Left forelimb (tissue), 1 donor: Measurements from ENCODE around the gene C19orf81.
A peak's percentile ranks its signal among the peaks of the same experiment; 100 is the strongest.
"Not testable (repeated sequence)": the region's sequence is repeated elsewhere in the genome, so short reads cannot be mapped to it uniquely, and the experiment has no call there.

Source experiments
- DNase-seq: peaks from one replicate; pipeline ENCODE4 v3.0.0-alpha.2; 2018; ENCODE audit warnings: low spot score

The C19orf81 gene

DNA sequence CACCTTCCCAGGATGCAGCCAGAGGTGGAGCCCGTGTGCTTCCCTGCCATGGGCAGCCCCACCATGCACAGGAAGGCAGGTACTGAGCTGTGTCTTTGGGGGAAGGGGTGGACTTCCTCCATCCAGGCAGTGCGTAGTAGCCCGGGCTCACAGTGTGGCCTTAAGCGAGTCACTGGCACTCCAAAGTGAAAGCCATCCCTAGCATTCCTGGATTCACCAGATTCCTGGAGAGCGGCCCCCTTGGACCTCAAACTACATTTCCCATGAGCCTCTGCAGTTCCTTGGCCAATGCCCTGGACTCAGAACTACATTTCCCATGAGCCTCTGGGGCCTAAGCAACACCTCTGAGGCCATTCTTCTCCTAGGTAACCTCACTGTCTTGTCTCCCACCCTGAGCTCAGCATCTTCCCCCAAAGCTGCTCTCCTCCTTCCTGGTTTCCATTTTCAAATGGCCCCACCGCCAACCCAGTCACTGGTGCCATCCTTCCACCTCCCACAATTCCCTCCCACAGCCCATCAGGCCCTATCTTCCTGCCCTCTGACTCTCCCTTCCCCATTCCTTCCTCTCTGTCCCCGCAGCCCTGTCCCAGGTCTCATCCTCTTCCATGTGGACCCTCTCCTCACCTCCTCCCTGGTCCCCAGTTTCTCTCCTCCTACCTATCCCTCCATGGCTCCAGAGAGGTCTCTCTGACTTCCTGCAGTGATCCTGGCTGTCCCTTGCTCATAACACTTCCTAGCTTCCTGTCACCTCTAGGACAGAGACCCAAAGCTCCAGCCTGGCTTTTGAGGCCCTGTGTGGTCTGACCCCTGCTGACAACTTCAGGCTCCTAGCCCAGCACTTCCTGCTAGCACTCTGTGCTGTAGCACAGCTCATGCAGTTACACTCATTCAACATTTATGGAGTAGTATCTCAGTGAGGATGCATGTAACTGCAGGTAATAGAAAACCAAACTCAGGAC, at the start of gene C19orf81:
Gene C19orf81 (plus strand): TSS at position 13 of the 959 bp plus-strand sequence. CDS start 0 bp downstream, at position 13.
- DNase-seq: no peak

DNA sequence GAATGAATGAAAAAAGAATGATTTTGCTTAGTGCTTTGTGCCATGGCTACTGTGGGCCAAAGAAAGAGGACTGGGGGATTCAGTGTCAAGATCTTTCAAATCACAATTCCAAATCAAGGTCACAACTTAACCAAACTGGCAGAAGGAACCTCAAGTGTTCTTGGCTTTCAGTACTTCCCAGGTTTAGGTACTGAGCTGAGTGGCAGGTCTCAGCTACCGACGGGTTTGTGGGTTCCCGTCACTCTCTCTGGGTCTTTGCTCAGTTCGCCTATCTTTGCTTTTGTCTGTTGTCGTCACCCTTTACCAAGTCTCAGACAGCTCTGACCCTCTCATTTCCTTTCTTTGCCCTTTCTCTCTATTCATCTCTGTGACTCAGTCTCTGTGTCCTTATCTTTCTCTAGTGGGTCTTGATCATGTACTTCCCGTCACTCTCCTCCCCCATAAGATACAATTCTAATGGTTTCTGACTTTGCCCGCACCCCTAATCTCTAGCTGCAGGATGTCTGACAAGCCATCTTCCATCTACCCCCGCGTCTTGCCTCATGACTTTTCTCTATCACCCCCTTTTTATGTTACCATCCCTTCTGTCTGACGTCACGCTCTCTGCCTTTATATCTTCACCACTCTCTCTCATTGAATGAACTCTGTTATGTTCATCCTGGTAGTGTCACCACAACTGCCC, 47.7 kb upstream of the C19orf81 start:
- no peak for DNase-seq

DNA sequence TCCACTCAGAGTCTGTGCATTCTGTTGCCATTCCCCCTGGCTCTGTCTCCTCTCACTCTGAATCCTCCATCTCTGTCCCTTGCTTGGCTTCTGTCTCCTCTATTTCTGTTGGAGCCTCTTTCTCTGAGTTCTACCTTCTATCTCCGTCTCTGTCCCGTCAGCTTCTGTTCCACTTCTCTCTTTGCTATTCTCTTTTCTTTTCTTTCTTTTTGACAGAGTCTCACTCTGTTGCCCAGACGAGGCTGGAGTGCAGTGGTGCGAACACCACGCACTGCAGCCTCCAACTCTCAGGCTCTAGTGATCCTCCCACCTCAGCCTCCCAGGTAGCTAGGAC, 47.2 kb upstream of the C19orf81 start:
- no peak for DNase-seq

DNA sequence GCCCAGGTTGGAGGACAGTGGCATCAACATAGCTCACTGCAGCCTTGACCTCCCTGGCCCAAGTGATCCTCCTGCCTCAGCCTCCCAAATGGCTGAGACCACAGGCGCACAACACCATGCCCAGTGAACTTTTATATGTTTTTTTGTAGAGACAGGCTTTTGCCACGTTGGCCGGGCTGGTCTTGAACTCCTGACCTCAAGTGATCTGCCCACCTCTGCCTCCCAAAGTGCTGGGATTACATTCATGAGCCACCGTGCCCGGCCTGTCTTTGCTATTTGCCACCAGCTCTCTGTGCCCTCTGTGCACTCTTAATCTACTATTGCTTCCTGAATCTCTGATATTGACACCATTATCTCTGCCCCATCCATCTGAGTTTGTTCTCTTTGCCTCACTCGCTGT, 46.7 kb upstream of the C19orf81 start:
- no peak for DNase-seq

DNA sequence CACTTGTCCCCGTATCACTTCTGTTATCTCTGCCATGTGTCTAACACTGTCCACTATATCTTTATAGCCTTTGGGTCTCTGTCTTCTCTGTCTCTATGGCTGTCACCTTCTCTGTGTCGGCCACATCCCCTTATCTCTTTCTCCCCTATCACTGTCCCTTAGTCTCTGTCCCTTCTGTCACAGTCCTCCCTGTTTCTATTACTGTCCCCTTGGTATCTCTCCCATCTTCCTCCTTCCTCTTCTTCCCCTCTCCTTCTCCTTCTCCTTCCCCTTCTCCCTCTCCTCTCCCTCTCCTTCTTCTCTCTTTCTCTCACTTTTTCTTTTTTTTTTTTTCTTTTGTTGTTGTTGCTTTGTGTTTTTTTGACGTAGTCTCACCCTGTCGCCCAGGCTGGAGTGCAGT, 46.3 kb upstream of the C19orf81 start:
- no peak for DNase-seq

DNA sequence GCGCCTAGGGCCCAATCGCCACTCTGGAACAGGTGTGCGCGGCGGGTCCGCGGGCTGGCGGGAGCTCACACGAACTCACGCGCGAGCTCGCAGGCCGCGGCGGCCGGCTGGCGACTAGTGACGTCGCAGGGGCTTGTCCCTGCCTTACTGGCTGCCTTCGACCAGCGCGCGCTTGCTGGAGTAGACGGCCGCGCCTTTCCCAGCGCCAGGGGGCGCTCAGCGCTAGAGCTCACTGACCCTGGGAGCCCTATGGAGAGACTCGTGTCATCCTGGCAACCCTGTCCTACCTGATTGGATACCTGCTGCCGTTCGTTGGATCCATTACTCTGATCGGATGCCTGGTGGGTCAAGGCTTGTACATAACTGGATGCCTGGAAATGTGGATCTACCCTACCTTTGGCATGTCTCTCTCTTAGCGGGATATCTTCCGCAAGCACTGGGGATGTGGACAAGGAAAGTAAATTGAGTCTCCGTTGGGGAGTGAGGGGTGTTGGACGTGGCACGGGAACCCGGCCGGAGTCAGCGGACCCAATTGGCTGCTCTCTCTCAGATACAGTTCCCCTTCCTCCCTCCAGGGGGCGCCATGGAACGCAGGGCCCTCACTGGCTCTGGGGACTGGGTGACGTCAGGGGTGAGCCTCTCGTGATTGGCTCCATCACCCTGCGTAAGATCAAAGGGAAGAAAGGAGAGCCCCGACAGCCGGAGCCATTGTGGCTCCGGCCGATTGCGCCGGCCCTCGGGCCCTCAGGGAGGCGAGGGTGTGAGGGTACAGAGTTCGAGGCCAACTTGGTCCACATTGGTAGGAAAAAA, 44.8 kb upstream of the C19orf81 start:
- DNase-seq: not testable (repeated sequence)

DNA sequence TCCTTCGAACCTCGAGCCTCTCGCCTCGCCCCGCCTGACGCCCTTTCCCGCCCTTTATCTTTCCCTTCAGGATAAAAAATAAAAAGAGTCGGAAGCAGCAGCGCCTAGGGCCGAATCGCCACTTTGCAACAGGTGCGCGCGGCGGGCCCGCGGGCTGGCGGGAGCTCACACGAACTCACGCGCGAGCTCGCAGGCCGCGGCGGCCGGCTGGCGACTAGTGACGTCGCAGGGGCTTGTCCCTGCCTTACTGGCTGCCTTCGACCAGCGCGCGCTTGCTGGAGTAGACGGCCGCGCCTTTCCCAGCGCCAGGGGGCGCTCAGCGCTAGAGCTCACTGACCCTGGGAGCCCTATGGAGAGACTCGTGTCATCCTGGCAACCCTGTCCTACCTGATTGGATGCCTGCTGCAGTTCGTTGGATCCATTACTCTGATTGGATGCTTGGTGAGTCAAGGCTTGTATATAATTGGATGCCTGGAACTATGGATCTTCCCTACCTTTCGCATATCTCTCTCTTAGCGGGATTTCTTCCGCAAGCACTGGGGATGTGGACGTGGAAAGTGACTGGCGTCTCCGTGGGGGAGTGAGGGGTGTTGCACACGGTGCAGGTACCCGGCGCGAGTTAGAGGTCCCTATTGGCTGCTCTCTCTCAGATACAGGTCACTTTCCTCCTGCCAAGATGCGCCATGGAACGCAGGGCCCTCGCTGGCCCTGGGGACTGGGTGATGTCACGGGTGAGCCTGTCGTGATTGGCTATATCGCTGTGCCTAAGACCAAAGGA, 43.0 kb upstream of the C19orf81 start:
- DNase-seq: not testable (repeated sequence)

DNA sequence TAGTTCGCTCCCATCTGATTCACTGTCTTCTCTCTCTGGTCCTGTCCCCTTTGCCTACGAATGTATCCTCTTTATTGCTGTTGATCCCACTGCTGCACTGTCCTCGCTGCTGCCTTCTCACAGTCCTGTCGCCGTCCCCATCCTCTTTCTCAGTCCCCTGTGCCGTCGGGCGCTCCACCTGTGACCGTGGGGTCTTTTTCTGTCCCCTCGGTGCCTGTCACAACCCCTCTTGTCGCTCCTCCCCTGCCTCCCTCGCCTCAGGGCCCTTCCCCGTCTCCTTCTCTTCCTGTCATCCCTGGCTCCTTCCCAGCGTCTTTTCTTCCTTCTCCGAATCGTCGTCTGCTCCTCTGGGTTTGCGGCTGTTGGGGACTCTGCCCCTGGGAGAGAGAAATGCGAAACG, 41.9 kb upstream of the C19orf81 start:
- DNase-seq: no peak

DNA sequence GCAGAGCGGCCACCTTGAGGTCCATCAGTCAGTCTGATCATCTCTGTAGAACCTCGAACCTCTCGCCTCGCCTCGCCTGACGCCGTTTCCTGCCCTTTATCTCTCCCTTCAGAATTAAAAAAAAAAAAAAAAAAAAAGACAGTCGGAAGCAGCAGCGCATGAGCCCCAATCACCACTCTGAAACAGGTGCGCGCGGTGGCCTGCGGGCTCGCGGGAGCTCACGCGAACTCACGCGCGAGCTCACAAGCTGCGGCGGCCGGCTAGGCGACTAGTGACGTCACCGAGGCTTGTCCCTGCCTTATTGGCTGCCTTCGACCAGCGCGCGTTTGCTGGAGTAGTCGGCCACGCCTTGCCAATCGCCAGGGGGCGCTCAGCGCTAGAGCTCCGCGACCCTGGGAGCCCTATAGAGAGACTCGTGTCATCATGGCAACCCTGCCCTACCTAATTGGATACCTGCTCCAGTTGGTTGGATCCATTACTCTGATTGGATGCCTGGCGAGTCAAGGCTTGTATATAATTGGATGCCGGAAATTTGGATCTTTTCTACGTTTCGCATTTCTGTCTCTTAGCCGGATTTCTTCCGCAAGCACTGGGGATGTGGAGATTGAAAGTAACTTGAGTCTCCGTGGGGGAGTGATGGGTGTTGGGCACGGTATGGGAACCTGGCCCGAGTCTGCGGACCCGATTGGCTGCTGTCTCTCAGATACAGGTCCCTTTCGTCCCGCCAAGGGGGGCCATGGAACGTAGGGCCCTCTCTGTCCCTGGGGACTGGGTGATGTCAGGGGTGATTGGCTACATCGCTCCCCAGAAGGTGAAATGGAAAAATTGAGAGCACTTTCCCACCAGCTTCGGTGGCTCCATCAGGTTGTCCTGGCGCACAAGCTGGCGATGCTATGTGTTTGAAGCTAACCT, 41.1 kb upstream of the C19orf81 start:
- peak; percentile 77 for DNase-seq

DNA sequence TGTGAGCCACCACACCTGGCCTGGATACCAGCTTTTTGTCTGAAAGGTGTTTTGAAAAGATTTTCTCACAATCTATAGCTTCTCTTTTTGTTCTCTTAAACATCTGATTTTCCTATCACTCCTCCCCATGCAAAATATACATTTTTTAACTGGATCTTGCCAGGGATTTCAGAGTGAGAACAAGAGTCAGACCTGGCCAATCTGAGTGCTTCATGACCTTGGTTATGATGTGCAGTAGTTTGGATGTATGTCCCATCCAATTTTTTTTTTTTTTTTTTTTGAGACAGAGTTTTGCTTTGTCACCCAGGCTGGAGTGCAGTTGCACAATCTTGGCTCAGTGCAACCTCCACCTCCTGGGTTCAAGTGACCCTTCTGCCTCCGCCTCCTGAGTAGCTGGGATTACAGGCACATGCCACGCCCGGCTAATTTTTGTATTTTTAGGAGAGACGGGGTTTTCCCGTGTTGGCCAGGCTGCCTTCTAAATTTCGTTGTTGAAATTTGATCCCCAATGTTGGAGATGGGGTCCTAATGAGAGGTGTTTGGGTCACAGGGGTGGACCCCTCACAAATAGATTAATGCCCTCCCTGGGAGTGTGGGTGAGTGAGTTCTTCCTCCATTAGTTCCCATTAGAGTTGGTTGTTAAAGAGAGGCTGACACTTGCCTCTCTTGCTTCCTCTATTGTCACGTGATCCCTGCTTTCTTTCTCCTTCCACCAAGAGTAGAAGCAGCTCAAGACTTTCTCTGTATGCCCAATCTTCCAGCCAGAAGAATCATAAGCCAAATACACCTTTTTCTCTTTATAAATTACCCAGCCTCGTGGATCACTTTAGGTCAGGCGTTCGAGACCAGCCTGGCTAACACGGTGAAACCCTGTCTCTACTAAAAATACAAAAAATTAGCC, 36.5 kb upstream of the C19orf81 start:
- DNase-seq: not testable (repeated sequence)

DNA sequence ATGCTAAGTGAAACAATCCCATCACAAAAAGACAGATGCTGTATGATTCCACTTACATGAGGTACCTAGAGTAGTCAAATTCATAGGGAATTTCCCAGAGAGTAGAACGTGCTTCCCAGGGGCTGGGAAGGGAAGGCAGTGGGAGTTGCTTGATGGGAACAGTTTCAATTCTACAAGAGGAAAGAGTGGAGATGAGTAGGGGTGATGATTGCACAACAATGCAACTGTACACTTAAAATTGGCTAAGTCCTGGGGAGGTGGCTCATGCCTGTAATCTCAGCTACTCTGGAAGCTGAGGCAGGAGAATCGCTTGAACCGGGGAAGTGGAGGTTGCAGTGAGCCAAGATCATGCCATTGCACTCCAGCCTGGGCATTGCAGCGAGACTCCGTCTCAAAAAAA, 30.9 kb upstream of the C19orf81 start:
- DNase-seq: not testable (repeated sequence)

DNA sequence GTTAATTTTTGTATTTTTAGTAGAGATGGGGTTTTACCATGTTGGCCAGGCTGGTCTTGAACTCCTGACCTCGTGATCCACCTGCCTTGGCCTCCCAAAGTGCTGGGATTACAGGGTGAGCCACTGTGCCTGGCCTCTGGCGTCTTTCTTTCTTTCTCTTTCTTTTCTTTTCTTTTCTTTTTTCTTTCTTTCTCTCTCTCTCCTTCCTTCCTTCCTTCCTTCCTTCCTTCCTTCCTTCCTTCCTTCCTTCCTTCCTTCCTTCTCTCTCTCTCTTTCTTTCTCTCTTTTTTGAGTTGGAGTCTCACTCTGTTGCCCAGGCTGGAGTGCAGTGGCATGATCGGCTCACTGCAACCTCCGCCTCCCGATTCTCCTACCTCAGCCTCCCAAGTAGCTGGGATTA, 30.1 kb upstream of the C19orf81 start:
- not testable (repeated sequence) for DNase-seq

DNA sequence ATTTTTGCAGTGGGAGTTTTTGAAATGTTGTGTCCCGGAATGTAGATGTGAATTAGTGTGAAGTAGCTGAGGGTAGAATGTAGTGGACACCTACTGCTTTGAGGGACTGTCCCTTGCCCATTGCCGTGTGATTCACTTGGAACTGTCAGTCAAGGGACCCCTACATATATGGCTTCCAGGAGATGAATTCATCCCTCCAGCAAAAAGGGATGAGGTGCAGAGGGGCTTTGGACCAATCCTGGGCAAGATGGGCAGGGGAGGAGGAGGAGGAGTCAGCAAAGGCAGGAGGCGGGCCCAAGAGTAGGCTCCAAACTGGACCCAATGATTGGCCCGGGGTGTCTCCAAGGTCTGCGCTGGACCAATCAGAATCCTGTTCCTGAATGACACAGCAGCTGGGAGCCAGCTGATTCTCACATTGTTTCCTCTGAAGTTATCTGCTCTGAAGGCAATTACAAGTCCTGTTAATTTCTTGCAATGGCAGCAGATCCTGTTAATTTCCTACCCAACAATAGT, 28.8 kb upstream of the C19orf81 start:
- DNase-seq: not testable (repeated sequence)

DNA sequence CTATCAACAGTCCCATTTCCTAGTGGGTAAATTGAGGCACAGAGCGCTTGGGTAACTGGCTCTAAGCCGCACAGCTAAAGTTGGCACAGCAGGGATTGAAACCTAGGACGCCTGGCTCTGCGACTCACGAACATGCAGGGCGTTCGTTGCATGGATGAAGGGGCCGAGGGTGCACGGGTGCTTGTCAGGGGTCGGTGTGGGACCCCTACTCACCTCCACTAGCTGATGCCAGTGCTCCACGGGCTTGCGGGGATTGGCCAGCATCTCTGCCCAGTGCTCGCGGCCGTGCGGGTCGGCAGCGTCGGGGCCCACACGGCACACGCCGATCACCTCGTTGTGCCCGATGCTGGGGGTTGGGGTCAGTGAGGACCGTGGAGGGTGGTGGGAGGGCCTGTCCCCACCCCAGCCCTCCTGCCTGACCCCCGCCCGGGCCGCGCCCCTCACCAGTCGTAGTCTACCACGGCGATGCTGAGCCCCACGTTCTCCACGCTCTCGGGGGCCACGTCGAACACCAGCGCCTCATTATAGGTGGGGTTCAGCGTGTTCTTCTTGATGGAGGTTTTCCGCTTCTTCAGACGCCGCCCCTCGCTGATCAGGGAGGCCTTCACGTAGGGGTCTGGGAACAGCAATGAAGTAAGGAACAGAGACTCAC, 24.2 kb upstream of the C19orf81 start:
- no peak for DNase-seq

DNA sequence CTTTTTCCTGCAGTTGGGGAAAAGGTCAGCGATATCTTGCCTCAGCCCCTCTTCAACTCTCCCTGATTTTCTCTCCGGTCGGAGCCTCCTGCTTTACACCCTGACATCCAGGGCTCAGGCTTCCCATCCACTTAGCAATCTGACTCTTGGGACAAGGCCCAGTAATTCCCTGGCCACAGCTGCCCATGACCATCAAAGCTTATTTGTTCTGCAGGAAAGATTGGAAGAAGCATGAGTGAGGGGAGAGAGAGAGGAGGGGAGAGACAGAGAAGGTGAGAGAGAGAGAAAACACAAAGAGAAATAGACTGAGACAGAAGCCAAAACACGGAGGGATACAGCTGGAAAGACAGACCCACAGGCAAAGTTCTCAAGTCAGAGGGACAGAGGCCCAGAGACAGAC, 23.2 kb upstream of the C19orf81 start:
- no peak for DNase-seq

DNA sequence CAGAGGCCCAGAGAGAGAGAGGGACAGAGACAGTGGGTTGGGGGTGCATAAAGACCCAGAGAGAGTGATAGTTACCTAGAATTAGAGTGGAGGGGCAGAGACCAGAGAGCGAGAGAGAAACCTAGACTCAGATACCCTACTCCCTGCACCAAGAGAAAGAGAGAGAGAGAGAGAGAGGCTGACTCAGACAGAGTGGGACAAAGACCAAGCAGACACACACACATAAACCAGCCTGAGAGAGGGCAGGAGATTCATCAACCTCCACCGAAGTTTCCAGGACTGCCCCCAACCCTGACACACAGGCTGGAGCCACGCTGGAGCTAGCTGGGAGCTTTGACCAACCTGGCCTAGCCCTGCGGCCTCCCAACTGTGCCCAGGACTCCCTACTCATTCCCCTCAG, 22.4 kb upstream of the C19orf81 start:
- no peak for DNase-seq

DNA sequence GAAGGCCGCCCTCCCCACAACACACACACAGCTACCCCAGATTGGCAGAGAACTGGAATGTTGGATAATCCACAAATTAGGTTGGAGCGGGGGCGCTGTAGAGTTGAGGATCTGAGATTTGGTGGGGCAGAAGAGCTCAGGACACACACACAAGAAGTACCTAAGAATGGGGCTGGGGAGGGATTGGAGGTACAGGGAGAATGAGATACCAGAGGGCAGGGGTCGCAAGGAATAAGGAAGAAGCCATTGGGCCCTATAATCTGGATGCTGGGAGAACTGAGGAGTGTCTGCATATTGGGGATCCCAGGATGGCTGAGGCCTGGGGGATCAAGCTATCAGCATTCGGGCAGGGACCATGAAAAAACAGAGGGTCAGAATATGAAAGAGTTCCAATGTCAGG, 21.1 kb upstream of the C19orf81 start:
- DNase-seq: no peak

DNA sequence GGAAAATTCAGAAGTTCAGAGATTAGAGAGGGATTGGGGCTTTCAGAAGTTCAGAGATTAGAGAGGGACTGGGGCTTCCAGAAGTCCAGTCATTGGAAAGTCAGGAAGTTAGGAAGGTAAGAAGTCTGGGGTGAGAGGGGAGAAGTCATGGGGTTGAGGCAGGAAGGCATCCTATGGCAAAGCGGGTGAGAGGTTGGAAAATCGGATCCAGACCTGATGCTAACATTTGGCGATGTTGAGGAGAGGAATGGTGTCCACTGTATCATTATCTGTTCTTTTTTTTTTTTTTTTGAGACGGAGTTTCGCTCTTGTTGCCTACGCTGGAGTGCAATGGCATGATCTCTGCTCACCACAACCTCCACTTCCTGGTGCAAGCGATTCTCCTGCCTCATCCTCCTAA, 20.7 kb upstream of the C19orf81 start:
- DNase-seq: no peak

DNA sequence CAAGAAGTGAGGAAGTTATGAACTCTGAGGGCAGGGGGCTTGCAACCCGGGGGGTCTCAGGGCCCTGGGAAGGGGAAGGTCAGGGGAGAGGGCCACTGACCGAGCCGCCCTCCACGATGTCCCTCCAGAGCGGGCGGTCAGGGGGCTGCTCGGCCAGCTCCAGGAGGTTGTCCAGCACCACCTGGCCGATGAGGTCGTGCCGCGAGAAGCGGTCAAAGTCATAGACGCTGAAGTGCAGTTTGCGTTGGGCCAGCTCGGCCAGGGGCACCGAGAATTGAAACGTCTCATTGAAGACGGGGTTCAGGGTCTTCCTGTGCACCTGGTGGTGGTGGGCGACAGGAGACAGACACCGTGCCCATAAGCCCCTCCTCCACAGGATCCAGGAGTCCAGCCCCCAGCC, 20.1 kb upstream of the C19orf81 start:
- no peak for DNase-seq
